Parathyroid adenoma (tissue), 2 donors: ENCODE results near the gene OSGIN1.

Experiments
- H2AFZ ChIP-seq: fragments of 300-600 bp; sonication (generic); one replicate; pipeline ENCODE4 v1.7.0; 2017; ENCODE audit warnings: antibody characterized with exemption, mild to moderate bottlenecking
- H3K27ac ChIP-seq: fragments of 300-600 bp; sonication (generic); one replicate; pipeline ENCODE4 v1.7.0; 2017
- H3K27me3 ChIP-seq: fragments of 300-600 bp; sonication (generic); one replicate; pipeline ENCODE4 v1.7.0; 2017; ENCODE audit warnings: low read length; ENCODE audit not compliant: control insufficient read depth, insufficient read depth
- H3K36me3 ChIP-seq: fragments of 300-600 bp; sonication (generic); one replicate; pipeline ENCODE4 v1.7.0; 2017; ENCODE audit warnings: low read length; ENCODE audit not compliant: control insufficient read depth, insufficient read depth
- H3K4me1 ChIP-seq: fragments of 300-600 bp; sonication (generic); one replicate; pipeline ENCODE4 v1.7.0; 2017; ENCODE audit warnings: control low read depth
- H3K4me2 ChIP-seq: fragments of 300-600 bp; sonication (generic); one replicate; pipeline ENCODE4 v1.7.0; 2017; ENCODE audit warnings: low read length
- H3K4me3 ChIP-seq: fragments of 300-600 bp; sonication (generic); one replicate; pipeline ENCODE4 v1.7.0; 2017; ENCODE audit warnings: low read depth, low read length
- H3K79me2 ChIP-seq: fragments of 300-600 bp; sonication (generic); one replicate; pipeline ENCODE4 v1.7.0; 2017; ENCODE audit warnings: control low read depth
- H3K9ac ChIP-seq: fragments of 300-600 bp; sonication (generic); one replicate; pipeline ENCODE4 v1.7.0; 2017; ENCODE audit warnings: mild to moderate bottlenecking
- H3K9me3 ChIP-seq: fragments of 300-600 bp; sonication (generic); one replicate; pipeline ENCODE4 v1.7.0; 2017; ENCODE audit warnings: low read length; ENCODE audit not compliant: control insufficient read depth
- CTCF ChIP-seq: fragments of 300-600 bp; sonication (generic); IDR thresholded peaks from one replicate; pipeline ENCODE4 v1.7.0; 2017; ENCODE audit warnings: antibody characterized with exemption, mild to moderate bottlenecking
- donor health status: primary hyperparathyroidism.

The OSGIN1 gene

GRCh38 chr16:83970430-83970815 lies 17.4 kb downstream of the OSGIN1 start:
- TF ChIP-seq CTCF, result no peak
- Histone ChIP-seq H2AFZ (no peak overlapping the region), H3K9ac (no peak overlapping the region), H3K36me3 (no peaks in the 10 kb centered on the region), H3K4me2 (no peak overlapping the region), H3K27ac (no peak overlapping the region), H3K79me2 (no peaks in the 10 kb centered on the region), H3K4me3 (no peak overlapping the region), H3K9me3 (no peaks in the 10 kb centered on the region), H3K27me3 (no peaks in the 10 kb centered on the region), H3K4me1 (no peaks in the 10 kb centered on the region)

- Histone ChIP-seq H3K27ac (no peak overlapping the region), H3K9me3 (no peaks in the 10 kb centered on the region), H3K79me2 (no peaks in the 10 kb centered on the region), H3K4me1 (no peaks in the 10 kb centered on the region), H3K36me3 (no peaks in the 10 kb centered on the region), H3K27me3 (no peaks in the 10 kb centered on the region), H3K9ac (no peak overlapping the region), H2AFZ (no peak overlapping the region), H3K4me3 (no peak overlapping the region), H3K4me2 (no peak overlapping the region)
- TF ChIP-seq CTCF, result no peak
Measured at GRCh38 chr16:83971165-83972130, 18.4 kb downstream of the OSGIN1 start.

DNA sequence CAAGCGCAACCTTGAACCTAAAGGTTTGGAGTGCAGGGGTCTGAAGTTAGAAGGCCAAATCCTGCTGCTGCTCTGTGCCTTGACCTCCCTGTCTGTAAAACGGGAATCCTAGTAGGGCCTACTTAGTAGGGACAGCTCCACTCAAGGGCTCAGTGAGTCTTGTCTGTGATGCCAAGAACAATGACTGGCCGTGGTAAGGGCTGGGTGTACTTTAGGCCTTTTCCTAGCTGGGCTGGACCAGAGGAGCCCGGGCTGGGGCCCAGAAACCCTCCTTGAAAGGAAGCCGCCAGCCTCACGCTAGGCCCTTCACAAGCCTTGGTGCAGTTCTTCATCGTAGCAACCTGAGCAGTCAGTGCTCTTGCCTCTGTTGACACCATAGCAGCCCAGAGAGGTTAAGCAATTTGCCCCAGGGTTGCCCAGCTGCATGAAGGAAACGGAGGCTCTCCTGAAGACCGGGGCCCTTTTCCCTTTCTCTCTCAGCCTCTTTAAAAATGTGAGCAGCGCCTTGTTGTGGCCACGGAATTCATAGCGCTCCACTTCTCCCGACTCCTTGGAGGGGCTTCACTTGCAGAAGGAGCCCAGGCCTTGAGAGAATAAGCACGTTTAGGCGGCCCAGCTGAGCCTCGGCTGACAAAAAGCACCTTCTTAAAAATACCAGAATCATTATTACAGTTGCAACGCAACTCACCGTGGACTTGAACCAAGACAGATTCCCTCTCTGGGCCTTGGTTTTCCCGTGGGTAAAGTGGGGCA lies 19.4 kb downstream of the OSGIN1 start:
- Histone ChIP-seq H2AFZ (no peak overlapping the region), H3K9me3 (no peaks in the 10 kb centered on the region), H3K79me2 (no peaks in the 10 kb centered on the region), H3K4me2 (no peak overlapping the region), H3K4me1 (no peaks in the 10 kb centered on the region), H3K9ac (no peak overlapping the region), H3K27me3 (no peaks in the 10 kb centered on the region), H3K4me3 (no peak overlapping the region), H3K36me3 (no peaks in the 10 kb centered on the region), H3K27ac (no peak overlapping the region)
- TF ChIP-seq CTCF, result no peak

GRCh38 chr16:83973077-83973476 lies 20.0 kb downstream of the OSGIN1 start:
- TF ChIP-seq CTCF, result no peak
- H3K36me3 ChIP-seq, result no peaks in the 10 kb centered on the region
- no peaks in the 10 kb centered on the region for H3K79me2 ChIP-seq
- no peaks in the 10 kb centered on the region for H3K27me3 ChIP-seq
- no peaks in the 10 kb centered on the region for H3K4me1 ChIP-seq
- H3K9ac ChIP-seq, result no peak overlapping the region
- H3K4me2 ChIP-seq, result no peak overlapping the region
- no peaks in the 10 kb centered on the region for H3K9me3 ChIP-seq
- H3K4me3 ChIP-seq, result no peak overlapping the region
- H3K27ac ChIP-seq, result no peak overlapping the region
- no peak overlapping the region for H2AFZ ChIP-seq
